Fibroblast of mammary gland (primary cell): ENCODE data around the gene SPTBN4.

Source experiments
- DNase-seq: peaks from one replicate; pipeline ENCODE4 v3.0.0-alpha.2; 2010; ENCODE audit warnings: low read depth
- H3K4me3 ChIP-seq: 2 replicates; pipeline ENCODE4 v1.5.1; 2011; ENCODE audit warnings: low read depth, mild to moderate bottlenecking, low read length, moderate library complexity; ENCODE audit not compliant: control insufficient read depth
- TF ChIP-seq, protein P1 (sequence below): conservative IDR thresholded peaks from 2 replicates; pipeline ENCODE4 v1.5.1; 2011; ENCODE audit warnings: low read depth, low read length, inconsistent platforms; ENCODE audit not compliant: control insufficient read depth, insufficient read depth

SPTBN4 gene

DNA sequence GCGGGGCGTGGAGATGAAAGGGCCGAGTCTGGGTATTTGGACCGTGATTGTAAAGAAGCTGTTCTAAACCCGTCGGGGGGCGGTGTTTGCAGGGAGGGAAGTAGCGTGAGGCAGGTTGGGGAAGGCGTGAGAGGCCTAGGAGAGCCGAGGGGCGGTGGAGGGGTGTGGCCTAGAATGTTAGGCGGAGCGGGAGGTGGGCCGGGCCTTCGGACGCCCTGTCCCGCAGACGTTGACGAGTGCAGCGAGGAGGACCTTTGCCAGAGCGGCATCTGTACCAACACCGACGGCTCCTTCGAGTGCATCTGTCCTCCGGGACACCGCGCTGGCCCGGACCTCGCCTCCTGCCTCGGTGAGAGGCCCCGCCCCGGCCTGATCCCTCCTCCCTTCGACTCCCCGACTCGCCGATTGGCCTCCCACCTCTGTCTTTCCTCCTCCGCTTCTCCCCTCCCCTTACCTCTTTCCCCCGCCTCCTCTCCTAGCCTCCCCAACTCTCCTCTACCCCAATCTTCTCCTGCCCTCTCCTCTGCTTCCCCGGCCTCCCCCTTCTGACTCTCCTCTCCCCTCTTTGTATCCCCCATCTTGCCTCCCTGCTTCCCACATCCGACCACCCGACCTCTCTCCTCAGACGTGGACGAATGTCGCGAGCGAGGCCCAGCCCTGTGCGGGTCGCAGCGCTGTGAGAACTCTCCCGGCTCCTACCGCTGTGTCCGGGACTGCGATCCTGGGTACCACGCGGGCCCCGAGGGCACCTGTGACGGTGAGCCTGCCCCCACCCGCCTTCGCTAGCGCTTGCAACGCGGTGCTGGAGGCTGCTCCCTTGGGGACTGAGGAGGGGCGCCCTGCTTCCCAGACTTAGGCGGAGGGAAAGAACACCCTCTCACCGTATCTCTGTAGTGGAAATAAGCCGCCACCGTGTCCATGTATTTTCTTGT, 147.2 kb downstream of the SPTBN4 start:
- TF ChIP-seq, protein P1, sequence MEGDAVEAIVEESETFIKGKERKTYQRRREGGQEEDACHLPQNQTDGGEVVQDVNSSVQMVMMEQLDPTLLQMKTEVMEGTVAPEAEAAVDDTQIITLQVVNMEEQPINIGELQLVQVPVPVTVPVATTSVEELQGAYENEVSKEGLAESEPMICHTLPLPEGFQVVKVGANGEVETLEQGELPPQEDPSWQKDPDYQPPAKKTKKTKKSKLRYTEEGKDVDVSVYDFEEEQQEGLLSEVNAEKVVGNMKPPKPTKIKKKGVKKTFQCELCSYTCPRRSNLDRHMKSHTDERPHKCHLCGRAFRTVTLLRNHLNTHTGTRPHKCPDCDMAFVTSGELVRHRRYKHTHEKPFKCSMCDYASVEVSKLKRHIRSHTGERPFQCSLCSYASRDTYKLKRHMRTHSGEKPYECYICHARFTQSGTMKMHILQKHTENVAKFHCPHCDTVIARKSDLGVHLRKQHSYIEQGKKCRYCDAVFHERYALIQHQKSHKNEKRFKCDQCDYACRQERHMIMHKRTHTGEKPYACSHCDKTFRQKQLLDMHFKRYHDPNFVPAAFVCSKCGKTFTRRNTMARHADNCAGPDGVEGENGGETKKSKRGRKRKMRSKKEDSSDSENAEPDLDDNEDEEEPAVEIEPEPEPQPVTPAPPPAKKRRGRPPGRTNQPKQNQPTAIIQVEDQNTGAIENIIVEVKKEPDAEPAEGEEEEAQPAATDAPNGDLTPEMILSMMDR, result no peak
- DNase-seq, result peak; percentile 82
- peak overlapping the region; percentile 77 for H3K4me3 ChIP-seq

DNA sequence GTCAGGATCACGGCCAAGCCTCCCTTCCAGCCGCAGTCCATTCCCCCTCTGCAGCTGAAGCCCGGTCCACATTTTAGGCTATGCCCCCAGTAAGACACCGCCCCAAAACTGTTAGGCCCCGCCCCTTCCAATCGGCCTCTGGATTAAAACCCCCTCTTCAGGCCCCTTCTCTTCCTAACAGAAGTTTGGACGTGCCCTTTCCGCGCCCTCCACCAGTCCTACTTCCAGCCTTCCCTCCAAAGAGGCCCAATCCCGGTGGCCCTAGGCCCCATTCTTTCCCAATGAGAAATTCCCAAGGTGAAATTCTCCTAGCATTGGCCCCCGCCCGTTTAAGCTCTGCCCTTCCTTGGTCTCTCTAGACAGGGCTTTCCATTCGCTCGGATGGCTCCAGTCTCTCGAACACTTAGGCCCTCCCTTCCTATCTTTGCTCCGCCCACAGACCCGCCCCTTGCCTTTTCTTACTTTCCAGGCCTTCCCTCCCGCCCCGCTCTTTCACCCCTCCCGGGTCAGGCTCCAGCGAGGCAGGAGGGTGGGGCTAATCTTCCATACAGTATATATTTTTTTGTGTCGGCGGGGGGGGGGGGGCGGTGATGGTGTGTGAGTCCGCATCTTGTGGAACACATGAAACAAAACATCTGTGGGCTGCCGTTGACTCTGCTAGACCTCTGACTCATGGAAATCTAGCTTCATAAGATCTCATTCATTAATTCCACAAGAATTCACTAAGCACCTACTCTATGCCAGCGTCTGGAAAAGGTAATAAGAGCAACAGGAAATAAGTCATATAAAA, 148.0 kb downstream of the SPTBN4 start:
- TF ChIP-seq, protein P1, result no peak
- peak overlapping the region; percentile 77 for H3K4me3 ChIP-seq

GRCh38 chr19:40616178-40616577, 149.4 kb downstream of the SPTBN4 start:
- no peak overlapping the region for H3K4me3 ChIP-seq
- DNase-seq, result no peak
- TF ChIP-seq, protein P1, result no peak

More for the DNA sequence above, 148.0 kb downstream of the SPTBN4 start:
- DNase-seq, result peak; percentile 98

DNA sequence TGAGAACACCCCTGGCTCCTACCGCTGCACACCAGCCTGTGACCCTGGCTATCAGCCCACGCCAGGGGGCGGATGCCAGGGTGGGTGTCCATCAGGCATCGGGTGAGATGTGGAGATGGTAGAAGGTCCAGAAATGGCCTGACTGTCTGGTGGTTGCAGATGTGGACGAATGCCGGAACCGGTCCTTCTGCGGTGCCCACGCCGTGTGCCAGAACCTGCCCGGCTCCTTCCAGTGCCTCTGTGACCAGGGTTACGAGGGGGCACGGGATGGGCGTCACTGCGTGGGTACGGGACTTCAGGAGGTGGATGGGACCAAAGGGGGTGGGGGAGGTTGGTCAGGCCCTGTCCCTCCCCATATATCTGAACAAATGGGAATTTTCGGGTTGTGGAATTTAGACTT, 150.1 kb downstream of the SPTBN4 start:
- H3K4me3 ChIP-seq, result no peak overlapping the region
- TF ChIP-seq, protein P1, result no peak
- DNase-seq, result no peak

DNA sequence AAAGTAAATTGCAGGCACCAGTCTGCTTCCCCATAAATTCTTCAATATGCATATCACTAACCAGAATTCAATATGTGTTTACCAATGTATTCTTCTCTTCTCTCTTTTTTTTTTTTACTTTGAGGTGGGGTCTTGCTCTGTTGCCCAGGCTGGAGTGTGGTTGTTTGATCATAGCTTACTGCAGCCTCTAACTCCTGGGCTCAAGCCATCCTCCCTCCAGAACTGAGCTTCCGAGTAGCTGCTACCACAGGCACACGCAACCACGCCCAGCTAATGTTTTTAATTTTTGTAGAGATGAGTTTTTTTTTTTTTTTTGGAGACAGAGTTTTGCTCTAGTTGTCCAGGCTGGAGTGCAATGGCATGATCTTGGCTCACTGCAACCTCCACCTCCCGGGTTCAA, 151.2 kb downstream of the SPTBN4 start:
- no peak overlapping the region for H3K4me3 ChIP-seq
- DNase-seq, result no peak
- TF ChIP-seq, protein P1, result no peak

- H3K4me3 ChIP-seq, result no peak overlapping the region
- TF ChIP-seq, protein P1, result no peak
- no peak for DNase-seq
Observed at GRCh38 chr19:40619333-40620160, 152.7 kb downstream of the SPTBN4 start.
